ENCODE data around the gene TCF25. TPM values are rescaled to one million over a fixed set of nuclear protein-coding genes. Genes with fewer than 3 reads are reported as not detected.
"Not testable (repeated sequence)": the region's sequence is repeated elsewhere in the genome, so short reads cannot be mapped to it uniquely, and the experiment has no call there.

The TCF25 gene, protein sequence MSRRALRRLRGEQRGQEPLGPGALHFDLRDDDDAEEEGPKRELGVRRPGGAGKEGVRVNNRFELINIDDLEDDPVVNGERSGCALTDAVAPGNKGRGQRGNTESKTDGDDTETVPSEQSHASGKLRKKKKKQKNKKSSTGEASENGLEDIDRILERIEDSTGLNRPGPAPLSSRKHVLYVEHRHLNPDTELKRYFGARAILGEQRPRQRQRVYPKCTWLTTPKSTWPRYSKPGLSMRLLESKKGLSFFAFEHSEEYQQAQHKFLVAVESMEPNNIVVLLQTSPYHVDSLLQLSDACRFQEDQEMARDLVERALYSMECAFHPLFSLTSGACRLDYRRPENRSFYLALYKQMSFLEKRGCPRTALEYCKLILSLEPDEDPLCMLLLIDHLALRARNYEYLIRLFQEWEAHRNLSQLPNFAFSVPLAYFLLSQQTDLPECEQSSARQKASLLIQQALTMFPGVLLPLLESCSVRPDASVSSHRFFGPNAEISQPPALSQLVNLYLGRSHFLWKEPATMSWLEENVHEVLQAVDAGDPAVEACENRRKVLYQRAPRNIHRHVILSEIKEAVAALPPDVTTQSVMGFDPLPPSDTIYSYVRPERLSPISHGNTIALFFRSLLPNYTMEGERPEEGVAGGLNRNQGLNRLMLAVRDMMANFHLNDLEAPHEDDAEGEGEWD
- total RNA-seq, result 100 to 1,000 TPM; 166 to 260 (median 182) TPM

DNA sequence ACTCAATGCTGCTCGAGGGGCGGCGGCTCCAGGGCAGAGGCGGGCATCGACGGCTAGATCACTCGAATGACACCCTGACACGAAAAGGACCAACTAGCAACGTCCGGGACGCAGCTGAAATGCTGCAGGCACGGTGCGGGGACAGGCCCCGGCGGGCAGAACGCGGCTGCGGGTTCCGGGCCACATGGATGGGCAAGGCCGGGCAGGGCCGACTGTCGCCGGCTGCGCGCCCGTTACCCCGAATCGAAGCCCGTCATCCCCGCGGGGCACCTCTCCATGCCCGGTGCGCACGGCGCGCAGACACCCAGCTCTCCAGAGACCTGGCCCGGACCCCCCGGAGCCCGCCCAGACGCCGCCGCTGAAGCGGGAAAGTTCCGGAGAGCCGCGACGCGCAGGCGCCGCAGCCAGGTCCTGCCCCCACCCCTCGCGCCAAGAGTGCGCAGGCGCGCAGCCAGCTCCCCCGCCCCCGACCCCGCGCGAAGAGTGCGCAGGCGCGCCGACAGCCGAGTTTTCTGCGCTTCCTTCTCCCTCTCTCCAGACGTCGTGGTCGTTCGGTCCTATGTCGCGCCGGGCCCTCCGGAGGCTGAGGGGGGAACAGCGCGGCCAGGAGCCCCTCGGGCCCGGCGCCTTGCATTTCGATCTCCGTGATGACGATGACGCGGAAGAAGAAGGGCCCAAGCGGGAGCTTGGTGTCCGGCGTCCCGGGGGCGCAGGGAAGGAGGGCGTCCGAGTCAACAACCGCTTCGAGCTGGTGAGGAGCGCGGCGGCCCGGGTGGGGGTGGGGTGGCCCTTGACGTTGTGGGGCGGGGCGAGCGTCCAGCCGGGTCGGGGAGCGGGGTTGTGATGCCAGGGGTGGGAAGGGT, at the start of gene TCF25:
TCF25 (plus strand) TSS at position 484 of the 863 bp plus-strand sequence; CDS start at position 560, 76 bp downstream.
- under 1% methylated on average over 28 of the region's 104 CpGs for WGBS
- H3K9me3 ChIP-seq, result no peaks in the 10 kb centered on the region
- H3K27ac ChIP-seq, result peak within 1 kb of the TSS; percentile 100
- no peaks in the 10 kb centered on the region for H3K27me3 ChIP-seq
- H3K4me1 ChIP-seq, result peaks cover 18% of the 10 kb centered on the region
- TF ChIP-seq EP300 (IDR thresholded peaks at IDR 0.05), result no peak
- TF ChIP-seq, protein P1, sequence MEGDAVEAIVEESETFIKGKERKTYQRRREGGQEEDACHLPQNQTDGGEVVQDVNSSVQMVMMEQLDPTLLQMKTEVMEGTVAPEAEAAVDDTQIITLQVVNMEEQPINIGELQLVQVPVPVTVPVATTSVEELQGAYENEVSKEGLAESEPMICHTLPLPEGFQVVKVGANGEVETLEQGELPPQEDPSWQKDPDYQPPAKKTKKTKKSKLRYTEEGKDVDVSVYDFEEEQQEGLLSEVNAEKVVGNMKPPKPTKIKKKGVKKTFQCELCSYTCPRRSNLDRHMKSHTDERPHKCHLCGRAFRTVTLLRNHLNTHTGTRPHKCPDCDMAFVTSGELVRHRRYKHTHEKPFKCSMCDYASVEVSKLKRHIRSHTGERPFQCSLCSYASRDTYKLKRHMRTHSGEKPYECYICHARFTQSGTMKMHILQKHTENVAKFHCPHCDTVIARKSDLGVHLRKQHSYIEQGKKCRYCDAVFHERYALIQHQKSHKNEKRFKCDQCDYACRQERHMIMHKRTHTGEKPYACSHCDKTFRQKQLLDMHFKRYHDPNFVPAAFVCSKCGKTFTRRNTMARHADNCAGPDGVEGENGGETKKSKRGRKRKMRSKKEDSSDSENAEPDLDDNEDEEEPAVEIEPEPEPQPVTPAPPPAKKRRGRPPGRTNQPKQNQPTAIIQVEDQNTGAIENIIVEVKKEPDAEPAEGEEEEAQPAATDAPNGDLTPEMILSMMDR (IDR thresholded peaks at IDR 0.05), result no peak
- TF ChIP-seq POLR2A (IDR thresholded peaks at IDR 0.05), result peak in 1 of 2 donors; percentile 66
- TF ChIP-seq POLR2AphosphoS5 (IDR thresholded peaks at IDR 0.05), result peak in 1 of 3 donors; percentile 53
- peaks cover 3% of the 10 kb centered on the region for H3K36me3 ChIP-seq
- H3K4me3 ChIP-seq, result peak within 1 kb of the TSS; percentile 80
- DNase-seq (ENCODE audit: low spot score in 2 of 2), result peak; percentile 89

DNA sequence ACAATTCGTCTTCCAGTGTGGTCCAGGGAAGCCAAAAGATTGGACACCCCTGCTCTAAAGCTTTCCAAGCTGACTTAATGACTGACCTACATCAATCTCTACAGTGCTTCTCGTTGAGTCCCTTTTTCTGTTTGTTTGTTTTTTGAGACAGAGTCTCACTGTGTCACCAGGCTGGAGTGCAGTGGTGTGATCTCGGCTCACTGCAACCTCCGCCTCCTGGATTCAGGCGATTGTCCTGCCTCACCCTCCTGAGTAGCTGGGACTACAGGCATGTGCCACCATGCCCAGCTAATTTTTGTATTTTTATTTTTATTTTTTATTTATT, 49.6 kb upstream of the TCF25 start:
- DNase-seq (ENCODE audit: low spot score in 2 of 2); H3K9me3 ChIP-seq; H3K27me3 ChIP-seq; H3K4me3 ChIP-seq; H3K36me3 ChIP-seq; H3K27ac ChIP-seq: not testable (repeated sequence)
- 81% methylated on average over 5 of the region's 5 CpGs for WGBS
- peaks cover 15% of the 10 kb centered on the region for H3K4me1 ChIP-seq

DNA sequence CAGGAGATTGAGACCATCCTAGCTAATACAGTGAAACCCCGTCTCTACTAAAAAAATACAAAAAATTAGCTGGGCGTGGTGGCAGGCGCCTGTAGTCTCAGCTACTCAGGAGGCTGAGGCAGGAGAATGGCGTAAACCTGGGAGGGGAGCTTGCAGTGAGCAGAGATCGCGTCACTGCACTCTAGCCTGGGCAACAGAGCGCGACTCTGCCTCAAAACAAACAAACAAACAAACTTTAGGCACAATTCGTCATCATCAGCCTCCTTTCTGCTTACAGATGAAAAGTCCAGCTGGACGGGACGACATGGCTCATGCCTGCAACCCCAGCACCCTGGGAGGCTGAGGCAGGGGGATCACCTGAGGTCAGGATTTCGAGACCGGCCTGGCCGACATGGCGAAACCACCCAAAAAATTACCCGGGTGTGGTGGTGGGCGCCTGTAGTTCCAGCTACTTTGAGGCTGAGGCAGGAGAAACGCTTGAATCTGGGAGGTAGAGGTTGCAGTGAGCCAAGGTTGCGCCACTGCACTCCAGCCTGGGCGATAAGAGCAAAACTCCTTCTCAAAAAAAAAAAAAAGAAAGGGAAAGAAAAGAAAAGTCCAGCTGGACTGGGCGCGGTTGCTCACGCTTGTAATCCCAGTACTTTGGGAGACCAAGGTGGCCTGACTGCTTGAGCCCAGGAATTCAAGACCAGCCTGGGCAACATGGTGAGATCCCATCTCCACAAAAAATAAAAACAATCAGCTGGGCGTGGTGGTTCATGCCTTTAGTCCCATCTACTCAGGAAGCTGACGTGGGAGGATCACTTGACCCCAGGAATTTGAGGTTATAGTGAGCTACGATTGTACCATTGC, 46.6 kb upstream of the TCF25 start:
- Histone ChIP-seq H3K36me3 (no peaks in the 10 kb centered on the region), H3K27me3 (no peaks in the 10 kb centered on the region), H3K9me3 (no peaks in the 10 kb centered on the region), H3K4me1 (peaks cover 19% of the 10 kb centered on the region), H3K4me3 (no peak overlapping the region), H3K27ac (no peak overlapping the region)
- DNase-seq (ENCODE audit: low spot score in 2 of 2), result no peak
- WGBS, result 88% methylated on average over 24 of the region's 26 CpGs
- TF ChIP-seq POLR2A (IDR thresholded peaks at IDR 0.05) (no peak), EP300 (IDR thresholded peaks at IDR 0.05) (no peak), POLR2AphosphoS5 (IDR thresholded peaks at IDR 0.05) (no peak)
- TF ChIP-seq, protein P1 (IDR thresholded peaks at IDR 0.05), result no peak

DNA sequence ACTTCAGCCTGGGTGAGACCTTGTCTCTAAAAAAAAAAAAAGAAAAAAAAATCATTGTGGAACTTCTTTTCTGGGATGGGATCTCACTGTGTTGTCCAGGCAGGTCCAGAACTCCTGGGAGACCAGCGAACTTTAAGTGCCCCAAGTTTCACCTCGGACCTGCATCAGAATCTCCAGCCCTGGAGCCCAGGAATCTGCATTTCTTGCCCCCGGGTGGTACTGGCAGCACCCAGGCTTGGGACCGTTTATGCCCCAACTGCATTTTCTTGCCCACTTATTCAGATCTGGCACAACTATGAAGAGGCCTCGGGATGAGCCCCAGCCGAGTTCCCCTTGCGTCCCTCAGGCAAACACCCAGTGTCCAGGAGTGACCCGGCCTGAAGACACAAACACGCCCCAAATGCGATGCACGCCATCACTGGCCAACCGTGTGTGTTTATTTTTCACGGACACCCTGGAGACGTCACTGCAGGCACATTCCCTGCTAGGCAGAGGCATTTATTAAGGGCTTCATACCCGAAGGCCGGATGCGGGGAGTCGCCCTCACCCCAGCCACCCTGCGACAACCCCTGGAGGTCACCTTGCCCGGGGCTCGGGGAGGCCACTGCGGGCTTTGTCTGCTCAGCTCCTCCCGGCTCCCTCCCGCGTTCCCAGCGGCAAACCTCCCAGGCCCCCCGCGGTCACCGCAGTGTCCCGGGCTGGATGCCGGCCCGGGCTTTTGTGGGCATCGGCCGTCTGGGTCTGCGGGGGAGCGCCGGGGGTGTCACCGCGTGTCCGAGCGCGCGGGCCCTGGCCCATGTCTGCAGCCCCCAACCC, 45.8 kb upstream of the TCF25 start:
- 28% methylated on average over 17 of the region's 43 CpGs for WGBS
- H3K36me3 ChIP-seq, result no peaks in the 10 kb centered on the region
- H3K4me3 ChIP-seq, result peak overlapping the region; percentile 65
- no peaks in the 10 kb centered on the region for H3K9me3 ChIP-seq
- H3K27ac ChIP-seq, result peak overlapping the region; percentile 27
- no peak for DNase-seq (ENCODE audit: low spot score in 2 of 2)
- TF ChIP-seq, protein P1 (IDR thresholded peaks at IDR 0.05), result no peak
- TF ChIP-seq POLR2AphosphoS5 (IDR thresholded peaks at IDR 0.05), result no peak
- TF ChIP-seq EP300 (IDR thresholded peaks at IDR 0.05), result no peak
- TF ChIP-seq POLR2A (IDR thresholded peaks at IDR 0.05), result no peak
- H3K4me1 ChIP-seq, result peaks cover 19% of the 10 kb centered on the region
- no peaks in the 10 kb centered on the region for H3K27me3 ChIP-seq
